GM23338 (cell line): Measurements from ENCODE around the gene ABHD14A. TPM values are rescaled to one million over a fixed set of nuclear protein-coding genes. Genes with fewer than 3 reads are reported as not detected.

Source experiments
- ATAC-seq: fragments of 200-7000 bp; cut with Tn5 transposase; 3 replicates; pipeline ENCODE4 v1.9.1; 2020
- DNase-seq: peaks from one replicate; pipeline ENCODE4 v3.0.0-alpha.2; 2015; ENCODE audit warnings: low spot score
- H2AFZ ChIP-seq: fragments of 200-600 bp; sonication (generic); 2 replicates; pipeline ENCODE4 v1.8.0; 2016; ENCODE audit warnings: antibody characterized with exemption, mild to moderate bottlenecking, moderate library complexity
- H3F3A ChIP-seq: fragments of 200-600 bp; sonication (generic); replicated peaks from 2 replicates; pipeline ENCODE4 v1.8.0; 2017; ENCODE audit warnings: antibody characterized with exemption, mixed run types, low read depth
- H3K27ac ChIP-seq: fragments of 200-600 bp; sonication (generic); 2 replicates; pipeline ENCODE4 v1.6.1; 2016; ENCODE audit warnings: low read depth
- H3K27me3 ChIP-seq: fragments of 200-600 bp; sonication (generic); 2 replicates; pipeline ENCODE4 v1.8.0; 2016; ENCODE audit warnings: mild to moderate bottlenecking, mixed run types, moderate library complexity; ENCODE audit not compliant: insufficient read depth
- H3K36me3 ChIP-seq: fragments of 200-600 bp; sonication (generic); 2 replicates; pipeline ENCODE4 v1.8.0; 2016; ENCODE audit warnings: mild to moderate bottlenecking; ENCODE audit not compliant: insufficient read depth
- H3K4me1 ChIP-seq: fragments of 200-600 bp; sonication (generic); 2 replicates; pipeline ENCODE4 v1.8.0; 2016; ENCODE audit warnings: mild to moderate bottlenecking, moderate library complexity; ENCODE audit not compliant: insufficient read depth
- H3K4me2 ChIP-seq: fragments of 200-600 bp; sonication (generic); 2 replicates; pipeline ENCODE4 v1.7.1; 2017; ENCODE audit warnings: mixed run types
- H3K4me3 ChIP-seq: fragments of 200-600 bp; sonication (generic); 2 replicates; pipeline ENCODE4 v1.6.1; 2016; ENCODE audit warnings: mixed run types
- H3K79me2 ChIP-seq: fragments of 200-600 bp; sonication (generic); replicated peaks from 2 replicates; pipeline ENCODE4 v1.8.0; 2017; ENCODE audit warnings: mild to moderate bottlenecking; ENCODE audit not compliant: insufficient read depth
- H3K9me2 ChIP-seq: fragments of 200-600 bp; sonication (generic); 2 replicates; pipeline ENCODE4 v1.8.0; 2017; ENCODE audit not compliant: insufficient read depth
- H4K20me1 ChIP-seq: fragments of 200-600 bp; sonication (generic); replicated peaks from 2 replicates; pipeline ENCODE4 v1.8.0; 2017; ENCODE audit warnings: mild to moderate bottlenecking; ENCODE audit not compliant: insufficient read depth
- H3K27ac Mint-ChIP-seq: 2 replicates; pipeline ENCODE4 v1.8.0; 2020; ENCODE audit warnings: inconsistent platforms, mild to moderate bottlenecking, moderate library complexity, mixed read lengths
- H3K27me3 Mint-ChIP-seq: 3 replicates; pipeline ENCODE4 v1.8.0; 2022; ENCODE audit warnings: low read depth, mild to moderate bottlenecking, moderate library complexity, mixed read lengths, inconsistent platforms; ENCODE audit not compliant: insufficient read depth, poor library complexity
- H3K36me3 Mint-ChIP-seq: 3 replicates; pipeline ENCODE4 v1.8.0; 2021; ENCODE audit warnings: low read depth, mild to moderate bottlenecking, inconsistent platforms, moderate library complexity, mixed read lengths
- H3K4me1 Mint-ChIP-seq: 3 replicates; pipeline ENCODE4 v1.8.0; 2020; ENCODE audit warnings: mild to moderate bottlenecking, inconsistent platforms, mixed read lengths
- H3K4me3 Mint-ChIP-seq: 3 replicates; pipeline ENCODE4 v1.8.0; 2021; ENCODE audit warnings: moderate library complexity, mild to moderate bottlenecking, inconsistent platforms, mixed read lengths
- H3K9me3 Mint-ChIP-seq: 3 replicates; pipeline ENCODE4 v1.8.0; 2020; ENCODE audit warnings: moderate library complexity, mild to moderate bottlenecking, inconsistent platforms, mixed read lengths
- CREB1 ChIP-seq: fragments of 250-450 bp; sonication (Bioruptor Pico); IDR thresholded peaks from 2 replicates; pipeline ENCODE4 v1.5.0; 2020; ENCODE audit warnings: low read depth, mild to moderate bottlenecking, moderate library complexity
- CTCF ChIP-seq, 2 experiments: fragments of 200-600 bp in 1 of 2; sonication (generic) in 1 of 2; conservative IDR thresholded peaks; 2 replicates each; pipeline versions ENCODE4 v1.5.1 to v1.6.1; 2016 to 2017; ENCODE audit warnings: antibody characterized with exemption in 2 of 2, low read depth in 2 of 2, mild to moderate bottlenecking in 2 of 2, moderate library complexity in 1 of 2
- ETS1 ChIP-seq: IDR thresholded peaks from 2 replicates; pipeline ENCODE4 v1.6.1; 2016; ENCODE audit warnings: antibody characterized with exemption
- EZH2 ChIP-seq: fragments of 200-600 bp; sonication (generic); IDR thresholded peaks from one replicate; pipeline ENCODE4 v1.8.0; 2017; ENCODE audit warnings: antibody characterized with exemption, mild to moderate bottlenecking, low read depth; ENCODE audit not compliant: unreplicated experiment
- EZH2phosphoT487 ChIP-seq: fragments of 200-600 bp; sonication (generic); IDR thresholded peaks from one replicate; pipeline ENCODE4 v1.8.1; 2018; ENCODE audit warnings: antibody characterized with exemption; ENCODE audit not compliant: unreplicated experiment
- JUNB ChIP-seq: IDR thresholded peaks from one replicate; pipeline ENCODE4 v1.6.1; 2016; ENCODE audit warnings: antibody characterized with exemption; ENCODE audit not compliant: unreplicated experiment
- NANOG ChIP-seq: IDR thresholded peaks from 2 replicates; pipeline ENCODE4 v1.6.1; 2016; ENCODE audit warnings: antibody characterized with exemption, borderline replicate concordance
- POLR2AphosphoS5 ChIP-seq: IDR thresholded peaks from 2 replicates; pipeline ENCODE4 v1.6.1; 2016; ENCODE audit warnings: antibody characterized with exemption, low read depth
- REST ChIP-seq: IDR thresholded peaks from one replicate; pipeline ENCODE4 v1.6.1; 2018; ENCODE audit warnings: antibody characterized with exemption; ENCODE audit not compliant: unreplicated experiment
- STAT1 ChIP-seq: IDR thresholded peaks from one replicate; pipeline ENCODE4 v1.6.1; 2016; ENCODE audit warnings: antibody characterized with exemption; ENCODE audit not compliant: unreplicated experiment
- ZNF114 ChIP-seq: fragments of 250-450 bp; sonication (Bioruptor Pico); IDR thresholded peaks from 2 replicates; pipeline ENCODE4 v1.5.0; 2020; ENCODE audit warnings: mild to moderate bottlenecking, moderate library complexity
- ZNF331 ChIP-seq: fragments of 250-450 bp; sonication (Bioruptor Pico); IDR thresholded peaks from 2 replicates; pipeline ENCODE4 v1.5.0; 2020; ENCODE audit warnings: low read depth, mild to moderate bottlenecking, moderate library complexity
- ZNF462 ChIP-seq: fragments of 250-450 bp; sonication (Bioruptor Pico); IDR thresholded peaks from 2 replicates; pipeline ENCODE4 v1.5.0; 2020; ENCODE audit warnings: mild to moderate bottlenecking, moderate library complexity
- polyA plus RNA-seq: library from polyadenylated mRNA; unstranded; fragments of >200 nt; fragmentation: Nextera tagmentation; extraction: Ambion mirVana; gene quantifications from 2 replicates; pipeline ENCODE4 v1.2.1, GENCODE V29; 2016
- total RNA-seq: library from RNA; depleted of rRNA; stranded (reverse); fragments of >200 nt; shearing (Covaris generic); gene quantifications from 2 replicates; pipeline ENCODE4 v1.2.3, GENCODE V29; 2014

Gene ABHD14A
- total and polyA plus RNA-seq, 2 experiments from 2014 or later: 7.8 to 12.7 TPM

GRCh38 chr3:52023860-52024764 is 49.2 kb downstream of the ABHD14A start:
- DNase-seq: no peak
- H3K27me3 Mint-ChIP-seq: peaks cover 10% of the 10 kb centered on the region
- no peaks in the 10 kb centered on the region for H3K9me2 ChIP-seq
- TF ChIP-seq ZNF114 (CRISPR knock-in tag) (no peak), POLR2AphosphoS5 (no peak), EZH2 (no peak), ZNF462 (no peak), EZH2phosphoT487 (no peak), CREB1 (CRISPR knock-in tag) (no peak), ETS1 (no peak), STAT1 (no peak), CTCF (conservative IDR thresholded peaks at IDR 0.05; ENCODE audit: low read depth in 2 of 2) (no peak), JUNB (no peak), NANOG (no peak), ZNF331 (no peak), REST (no peak)
- no peaks in the 10 kb centered on the region for H3K27me3 ChIP-seq
- H3K4me1 ChIP-seq: peaks cover 3% of the 10 kb centered on the region; the same call in 1 of the 2 replicates
- no peaks in the 10 kb centered on the region for H3K79me2 ChIP-seq
- no peaks in the 10 kb centered on the region for H3K36me3 Mint-ChIP-seq
- H3K4me3 Mint-ChIP-seq: no peak overlapping the region
- H3F3A ChIP-seq: no peaks in the 10 kb centered on the region
- no peaks in the 10 kb centered on the region for H3K9me3 Mint-ChIP-seq
- no peak for ATAC-seq
- no peaks in the 10 kb centered on the region for H3K36me3 ChIP-seq
- H3K4me1 Mint-ChIP-seq: peaks cover 11% of the 10 kb centered on the region
- H3K27ac Mint-ChIP-seq: no peak overlapping the region
- H3K4me2 ChIP-seq: no peak overlapping the region
- H2AFZ ChIP-seq: 0 out of 2 replicates have a peak overlapping the region, but pooled peaks have one; percentile 32
- no peak overlapping the region for H3K4me3 ChIP-seq
- no peaks in the 10 kb centered on the region for H4K20me1 ChIP-seq
- no peak overlapping the region for H3K27ac ChIP-seq
